Type B pancreatic cell (in vitro differentiated cells): ENCODE measurements around the gene CD63. TPM values are rescaled to one million over a fixed set of nuclear protein-coding genes. Genes with fewer than 3 reads are reported as not detected.

ENCODE experiments used
- DNase-seq: peaks from one replicate; pipeline ENCODE4 v3.0.0; 2021; ENCODE audit warnings: mixed read lengths; ENCODE audit not compliant: unreplicated experiment; ENCODE audit errors: extremely low spot score
- H3K27ac Mint-ChIP-seq: 2 replicates; pipeline ENCODE4 v1.8.0; 2021; ENCODE audit warnings: mild to moderate bottlenecking, mixed read lengths
- H3K27me3 Mint-ChIP-seq: 2 replicates; pipeline ENCODE4 v1.8.0; 2021; ENCODE audit warnings: mixed read lengths
- H3K36me3 Mint-ChIP-seq: 2 replicates; pipeline ENCODE4 v1.8.0; 2021; ENCODE audit warnings: mixed read lengths
- H3K4me1 Mint-ChIP-seq: one replicate; pipeline ENCODE4 v1.8.0; 2021; ENCODE audit warnings: mixed read lengths; ENCODE audit not compliant: unreplicated experiment
- H3K4me3 Mint-ChIP-seq: 2 replicates; pipeline ENCODE4 v1.8.0; 2021; ENCODE audit warnings: mild to moderate bottlenecking, mixed read lengths
- H3K9me3 Mint-ChIP-seq: 2 replicates; pipeline ENCODE4 v1.8.0; 2021; ENCODE audit warnings: mixed read lengths
- total RNA-seq: library from RNA; stranded (reverse); gene quantifications from 2 replicates; pipeline ENCODE4 v1.2.1, GENCODE V29; 2021; ENCODE audit warnings: low replicate concordance
- TF ChIP-seq, protein P1 (sequence below): fragments of 200-600 bp; sonication (generic); conservative IDR thresholded peaks from 2 replicates; pipeline ENCODE4 v1.5.0; 2021; ENCODE audit warnings: antibody characterized with exemption, mild to moderate bottlenecking

CD63 gene
- total RNA-seq, 1 donor from 2014 or later, result 525 TPM

- H3K4me1 Mint-ChIP-seq, result peaks cover 46% of the 10 kb centered on the region
- no peak for DNase-seq
- no peaks in the 10 kb centered on the region for H3K27me3 Mint-ChIP-seq
- H3K9me3 Mint-ChIP-seq, result no peaks in the 10 kb centered on the region
- TF ChIP-seq, protein P1, sequence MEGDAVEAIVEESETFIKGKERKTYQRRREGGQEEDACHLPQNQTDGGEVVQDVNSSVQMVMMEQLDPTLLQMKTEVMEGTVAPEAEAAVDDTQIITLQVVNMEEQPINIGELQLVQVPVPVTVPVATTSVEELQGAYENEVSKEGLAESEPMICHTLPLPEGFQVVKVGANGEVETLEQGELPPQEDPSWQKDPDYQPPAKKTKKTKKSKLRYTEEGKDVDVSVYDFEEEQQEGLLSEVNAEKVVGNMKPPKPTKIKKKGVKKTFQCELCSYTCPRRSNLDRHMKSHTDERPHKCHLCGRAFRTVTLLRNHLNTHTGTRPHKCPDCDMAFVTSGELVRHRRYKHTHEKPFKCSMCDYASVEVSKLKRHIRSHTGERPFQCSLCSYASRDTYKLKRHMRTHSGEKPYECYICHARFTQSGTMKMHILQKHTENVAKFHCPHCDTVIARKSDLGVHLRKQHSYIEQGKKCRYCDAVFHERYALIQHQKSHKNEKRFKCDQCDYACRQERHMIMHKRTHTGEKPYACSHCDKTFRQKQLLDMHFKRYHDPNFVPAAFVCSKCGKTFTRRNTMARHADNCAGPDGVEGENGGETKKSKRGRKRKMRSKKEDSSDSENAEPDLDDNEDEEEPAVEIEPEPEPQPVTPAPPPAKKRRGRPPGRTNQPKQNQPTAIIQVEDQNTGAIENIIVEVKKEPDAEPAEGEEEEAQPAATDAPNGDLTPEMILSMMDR, result no peak
- no peak overlapping the region for H3K27ac Mint-ChIP-seq
- H3K4me3 Mint-ChIP-seq, result no peak overlapping the region
- peaks cover 13% of the 10 kb centered on the region for H3K36me3 Mint-ChIP-seq
These were observed 7.1 kb downstream of the CD63 start for GRCh38 chr12:55721601-55722213.

GRCh38 chr12:55720894-55721444 lies 7.8 kb downstream of the CD63 start:
- Mint-ChIP-seq H3K36me3 (peaks cover 11% of the 10 kb centered on the region), H3K9me3 (no peaks in the 10 kb centered on the region), H3K4me1 (peaks cover 43% of the 10 kb centered on the region), H3K4me3 (peak overlapping the region; percentile 28), H3K27me3 (peaks cover under 1% of the 10 kb centered on the region), H3K27ac (no peak overlapping the region)
- no peak for DNase-seq
- TF ChIP-seq, protein P1, result peak; percentile 49

DNA sequence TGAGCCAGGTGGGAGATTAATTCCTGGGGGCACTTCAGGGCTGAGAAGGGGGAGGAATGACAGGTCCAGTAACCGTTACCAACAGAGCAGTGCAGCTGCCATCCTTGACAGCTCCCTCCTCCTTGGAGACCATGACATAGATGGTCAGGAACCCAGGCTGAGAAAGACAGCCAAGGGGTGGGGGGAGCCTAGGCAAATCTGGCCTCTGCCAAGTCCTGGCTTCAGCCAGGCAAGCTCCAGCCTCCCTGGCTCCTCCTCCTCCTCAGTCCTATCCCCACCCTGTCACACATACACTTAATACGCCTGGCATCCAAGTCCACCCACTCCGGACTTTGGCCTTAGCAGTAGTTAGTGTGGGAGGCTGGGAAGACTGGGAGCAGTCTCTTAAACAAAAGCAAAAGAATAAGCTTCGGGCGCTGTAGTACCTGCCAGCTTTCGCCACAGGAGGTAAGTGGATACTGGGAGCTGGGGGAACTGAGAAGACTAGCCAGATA lies 8.7 kb downstream of the CD63 start, which contains the start of gene RDH5:
Gene RDH5 (plus strand): TSS at position 323 of the 494 bp plus-strand sequence. CDS start 792 bp downstream, outside the sequence.
- peaks cover 7% of the 10 kb centered on the region for H3K27me3 Mint-ChIP-seq
- peaks cover 46% of the 10 kb centered on the region for H3K4me1 Mint-ChIP-seq
- TF ChIP-seq, protein P1, result no peak
- H3K4me3 Mint-ChIP-seq, result peak within 1 kb of the TSS; percentile 28
- DNase-seq, result no peak
- peaks cover 9% of the 10 kb centered on the region for H3K36me3 Mint-ChIP-seq
- peak within 1 kb of the TSS; percentile 55 for H3K27ac Mint-ChIP-seq
- no peaks in the 10 kb centered on the region for H3K9me3 Mint-ChIP-seq

GRCh38 chr12:55719371-55719770 lies 9.4 kb downstream of the CD63 start:
- H3K4me3 Mint-ChIP-seq, result no peak overlapping the region
- no peak for DNase-seq
- H3K27ac Mint-ChIP-seq, result peak overlapping the region; percentile 29
- peaks cover 39% of the 10 kb centered on the region for H3K4me1 Mint-ChIP-seq
- TF ChIP-seq, protein P1, result no peak
- no peaks in the 10 kb centered on the region for H3K9me3 Mint-ChIP-seq
- peaks cover 4% of the 10 kb centered on the region for H3K36me3 Mint-ChIP-seq
- H3K27me3 Mint-ChIP-seq, result peaks cover 7% of the 10 kb centered on the region

DNA sequence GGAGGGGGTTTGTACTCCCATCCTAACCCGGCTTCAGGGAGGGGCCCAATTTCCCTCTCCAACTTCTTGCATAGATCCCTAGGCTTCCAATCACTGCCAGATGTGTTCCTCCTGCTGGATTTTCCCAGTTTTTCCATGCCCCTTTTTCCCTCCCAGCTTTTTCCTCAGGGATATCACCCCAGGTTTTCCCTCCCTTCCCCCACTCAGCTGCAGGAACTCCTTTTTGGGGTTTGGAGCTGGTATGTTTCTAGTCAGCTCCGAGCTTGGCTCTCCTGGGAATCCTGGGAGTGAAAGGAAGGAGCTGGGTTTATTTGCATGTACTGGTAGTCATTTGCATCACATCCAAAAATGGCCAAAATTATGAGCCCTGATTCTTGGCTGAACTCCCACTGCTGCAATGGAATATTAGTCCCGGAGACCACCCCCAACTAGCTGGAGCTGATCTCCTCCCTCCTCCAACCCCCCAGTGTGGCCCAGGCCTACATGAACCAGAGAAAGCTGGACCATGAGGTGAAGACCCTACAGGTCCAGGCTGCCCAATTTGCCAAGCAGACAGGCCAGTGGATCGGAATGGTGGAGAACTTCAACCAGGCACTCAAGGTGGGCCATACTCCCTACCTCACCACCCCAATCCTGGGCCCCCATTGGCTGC lies 10.1 kb downstream of the CD63 start:
- Mint-ChIP-seq H3K9me3 (no peaks in the 10 kb centered on the region), H3K36me3 (peaks cover 3% of the 10 kb centered on the region), H3K27ac (no peak overlapping the region), H3K4me1 (peaks cover 38% of the 10 kb centered on the region), H3K4me3 (peak overlapping the region; percentile 94), H3K27me3 (peaks cover 9% of the 10 kb centered on the region)
- TF ChIP-seq, protein P1, result no peak
- no peak for DNase-seq
